ENCODE data around the gene CHDH. TPM values are rescaled to one million over a fixed set of nuclear protein-coding genes. Genes with fewer than 3 reads are reported as not detected.

Gene CHDH
- total and polyA plus RNA-seq, 4 donors, result 3.2 to 10.2 (median 6.7) TPM

DNA sequence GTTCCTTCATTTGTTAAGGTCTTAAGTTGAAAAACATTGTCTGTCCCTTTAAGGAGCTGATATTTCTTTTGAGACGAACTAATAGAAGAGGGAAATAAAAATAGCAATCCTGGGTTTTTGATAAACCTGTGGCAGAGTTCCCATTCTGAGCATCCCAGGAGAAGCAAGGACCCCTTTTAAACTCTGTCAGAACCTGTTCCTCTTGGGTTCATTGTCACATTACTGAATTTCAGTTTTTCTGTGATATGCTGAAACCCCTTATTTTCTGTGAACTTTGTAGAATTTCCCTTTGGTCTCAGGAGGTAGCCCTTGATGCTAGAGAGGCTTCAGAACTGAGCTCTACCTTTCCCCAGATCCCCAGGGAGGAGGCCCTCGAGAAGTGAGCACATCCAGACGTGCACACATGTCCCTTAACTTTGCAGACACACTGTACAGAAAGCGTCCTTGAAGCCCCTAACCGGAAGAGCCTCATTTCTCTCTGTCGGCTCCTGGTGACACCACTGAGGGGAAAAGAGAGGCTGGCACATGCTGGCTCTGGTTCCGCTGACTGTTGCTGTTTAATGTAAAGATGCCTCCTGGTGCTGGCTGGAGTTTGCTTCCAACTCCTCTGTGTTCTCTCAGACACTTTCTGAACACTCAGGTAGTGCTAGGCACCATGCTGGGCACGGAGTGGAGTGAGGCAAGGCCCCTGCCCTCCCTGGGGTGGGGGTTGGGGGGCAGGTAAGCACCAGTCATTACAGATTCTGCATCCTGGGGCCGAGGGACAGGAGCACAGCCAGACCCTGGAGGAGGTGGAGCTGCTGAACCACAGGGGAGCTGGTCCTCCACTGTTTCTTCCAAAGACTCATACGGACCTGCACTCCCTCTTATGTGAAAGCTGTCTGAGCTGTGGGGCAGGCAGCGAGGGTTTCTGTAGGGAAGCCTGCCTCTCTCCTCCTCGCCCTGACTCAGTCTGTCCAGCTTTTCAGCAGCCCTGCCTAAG is 77.5 kb downstream of the CHDH start:
- H3K4me1 ChIP-seq (ENCODE audit: control insufficient read depth, insufficient read depth, low read length), result peaks cover 25% of the 10 kb centered on the region
- 42% methylated on average over 8 of the region's 12 CpGs for WGBS (ENCODE audit: insufficient coverage)
- H3K4me3 ChIP-seq (ENCODE audit: low read depth, low read length), result no peak overlapping the region
- H3K27ac ChIP-seq (ENCODE audit: low read depth, low read length), result no peak overlapping the region
- peaks cover 18% of the 10 kb centered on the region for H3K36me3 ChIP-seq (ENCODE audit: control insufficient read depth, insufficient read depth, low read length)
- H3K27me3 ChIP-seq (ENCODE audit: control insufficient read depth, insufficient read depth, low read length), result no peaks in the 10 kb centered on the region
- H3K9me3 ChIP-seq (ENCODE audit: control insufficient read depth, insufficient read depth, low read length), result no peaks in the 10 kb centered on the region
- no peak for DNase-seq (ENCODE audit: low read depth in 4 of 6, low spot score in 6 of 6)

DNA sequence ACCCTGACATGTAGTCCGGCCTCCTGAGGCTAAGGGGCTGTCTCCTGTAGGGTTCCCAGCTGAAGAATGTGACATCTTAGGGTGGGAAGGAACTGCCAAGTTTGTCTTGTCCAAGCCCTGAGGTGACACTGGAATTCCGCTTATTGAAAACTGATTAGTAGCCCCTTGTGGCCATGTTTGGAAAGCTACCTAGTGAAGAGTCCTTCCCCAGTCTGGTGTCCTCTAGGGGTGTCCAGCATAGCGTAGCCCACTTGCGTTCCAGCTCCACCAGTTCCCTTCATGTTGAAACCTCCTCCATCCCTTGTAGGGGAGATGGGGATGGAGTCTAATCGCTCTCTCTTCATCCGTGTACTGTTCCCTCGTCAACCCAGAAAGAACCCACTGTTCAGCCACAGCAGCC is 79.5 kb downstream of the CHDH start:
- peaks cover 14% of the 10 kb centered on the region for H3K4me1 ChIP-seq (ENCODE audit: control insufficient read depth, insufficient read depth, low read length)
- H3K27ac ChIP-seq (ENCODE audit: low read depth, low read length), result no peak overlapping the region
- WGBS (ENCODE audit: insufficient coverage), result 100% methylated on average over 3 of the region's 7 CpGs
- no peaks in the 10 kb centered on the region for H3K27me3 ChIP-seq (ENCODE audit: control insufficient read depth, insufficient read depth, low read length)
- H3K4me3 ChIP-seq (ENCODE audit: low read depth, low read length), result no peak overlapping the region
- DNase-seq (ENCODE audit: low read depth in 4 of 6, low spot score in 6 of 6), result no peak
- H3K9me3 ChIP-seq (ENCODE audit: control insufficient read depth, insufficient read depth, low read length), result no peaks in the 10 kb centered on the region
- H3K36me3 ChIP-seq (ENCODE audit: control insufficient read depth, insufficient read depth, low read length), result peaks cover 16% of the 10 kb centered on the region

DNA sequence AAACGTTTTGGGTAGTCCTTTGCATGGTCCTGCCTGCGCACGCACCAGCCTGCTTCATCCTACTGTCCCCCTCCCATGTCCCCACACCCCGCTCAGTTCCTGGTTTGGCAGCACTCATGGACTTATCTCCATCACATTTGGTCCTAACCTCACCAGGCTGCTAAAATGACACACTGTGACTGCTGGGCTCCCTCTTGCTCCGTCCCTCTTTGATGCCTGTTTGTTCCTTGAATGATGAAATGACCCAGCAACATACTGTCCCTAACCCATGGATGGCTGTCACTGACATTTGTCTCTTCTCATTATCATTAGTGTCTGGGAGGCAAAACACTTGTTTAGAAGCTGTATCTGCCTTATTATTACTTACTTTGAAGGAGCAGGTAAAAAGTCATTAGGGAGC is 80.5 kb downstream of the CHDH start:
- H3K9me3 ChIP-seq (ENCODE audit: control insufficient read depth, insufficient read depth, low read length), result no peaks in the 10 kb centered on the region
- WGBS (ENCODE audit: insufficient coverage), result 90% methylated on average over 5 of the region's 5 CpGs
- no peak overlapping the region for H3K27ac ChIP-seq (ENCODE audit: low read depth, low read length)
- H3K36me3 ChIP-seq (ENCODE audit: control insufficient read depth, insufficient read depth, low read length), result peaks cover 16% of the 10 kb centered on the region
- H3K4me1 ChIP-seq (ENCODE audit: control insufficient read depth, insufficient read depth, low read length), result peaks cover 14% of the 10 kb centered on the region
- H3K4me3 ChIP-seq (ENCODE audit: low read depth, low read length), result no peak overlapping the region
- H3K27me3 ChIP-seq (ENCODE audit: control insufficient read depth, insufficient read depth, low read length), result no peaks in the 10 kb centered on the region
- no peak for DNase-seq (ENCODE audit: low read depth in 4 of 6, low spot score in 6 of 6)

DNA sequence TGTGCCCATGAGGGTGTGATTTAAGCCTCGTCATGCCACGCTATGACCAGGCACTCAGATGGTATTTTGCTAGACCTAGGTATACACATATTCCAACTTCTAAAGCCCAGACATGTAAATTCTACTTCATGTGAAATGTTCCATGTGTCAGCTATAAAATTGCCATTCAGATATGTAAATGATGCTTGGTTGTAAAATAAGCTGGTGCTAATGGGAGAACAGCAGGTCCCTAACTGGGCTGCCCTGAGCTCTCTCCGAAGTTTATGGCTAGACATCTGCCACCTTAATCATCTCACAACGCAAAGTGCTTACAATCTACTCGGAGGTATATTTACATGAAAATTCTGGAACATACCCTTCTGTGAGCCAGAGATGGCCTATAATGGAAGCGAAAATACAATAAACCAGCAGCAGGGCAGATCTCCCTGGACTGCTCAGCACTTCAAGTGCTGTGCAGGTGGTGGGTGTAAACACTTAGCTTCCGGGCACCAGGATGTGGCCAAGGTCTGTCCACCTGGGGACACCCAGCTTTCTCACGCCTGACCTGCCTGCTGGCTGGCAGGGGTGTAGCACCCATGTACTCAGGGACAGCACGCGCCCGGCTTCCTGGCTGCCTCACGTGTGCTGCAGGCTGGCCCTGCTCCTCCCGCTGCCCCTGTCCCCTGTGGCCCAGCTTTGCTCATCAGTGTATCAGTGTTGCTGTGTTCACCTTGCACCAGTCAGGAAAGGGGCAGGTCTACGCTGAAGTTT is 82.0 kb downstream of the CHDH start:
- Histone ChIP-seq H3K9me3 (ENCODE audit: control insufficient read depth, insufficient read depth, low read length) (no peaks in the 10 kb centered on the region), H3K27me3 (ENCODE audit: control insufficient read depth, insufficient read depth, low read length) (no peaks in the 10 kb centered on the region), H3K36me3 (ENCODE audit: control insufficient read depth, insufficient read depth, low read length) (peaks cover 9% of the 10 kb centered on the region), H3K4me1 (ENCODE audit: control insufficient read depth, insufficient read depth, low read length) (peaks cover 10% of the 10 kb centered on the region), H3K4me3 (ENCODE audit: low read depth, low read length) (no peak overlapping the region), H3K27ac (ENCODE audit: low read depth, low read length) (no peak overlapping the region)
- DNase-seq (ENCODE audit: low read depth in 4 of 6, low spot score in 6 of 6), result peak in 3 of 6 donors; percentile 15 to 84 (median 20)
- WGBS (ENCODE audit: insufficient coverage), result 75% methylated on average over 11 of the region's 14 CpGs

DNA sequence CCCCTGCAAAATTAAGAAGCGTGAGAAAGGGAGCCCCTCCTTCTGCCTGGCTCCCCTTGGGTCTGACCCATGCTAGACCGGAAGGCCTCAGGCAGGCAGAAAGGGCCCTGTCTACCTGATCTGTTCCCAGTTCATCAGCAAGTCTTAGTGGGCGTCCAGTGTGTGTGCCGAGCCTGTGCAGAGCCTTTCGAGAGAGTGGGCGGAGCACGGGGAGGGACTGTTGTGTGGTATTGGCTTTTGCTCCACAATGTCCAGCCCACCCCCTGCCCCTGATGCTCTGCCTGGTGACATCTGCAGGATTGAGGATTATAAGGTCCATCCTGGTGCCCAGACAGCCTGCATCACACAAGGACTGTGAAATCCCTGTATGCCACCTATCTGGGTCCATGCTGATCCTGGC is 82.9 kb downstream of the CHDH start:
- peaks cover 5% of the 10 kb centered on the region for H3K4me1 ChIP-seq (ENCODE audit: control insufficient read depth, insufficient read depth, low read length)
- WGBS (ENCODE audit: insufficient coverage), result 76% methylated on average over 6 of the region's 7 CpGs
- no peak overlapping the region for H3K4me3 ChIP-seq (ENCODE audit: low read depth, low read length)
- H3K27ac ChIP-seq (ENCODE audit: low read depth, low read length), result no peak overlapping the region
- no peaks in the 10 kb centered on the region for H3K27me3 ChIP-seq (ENCODE audit: control insufficient read depth, insufficient read depth, low read length)
- H3K9me3 ChIP-seq (ENCODE audit: control insufficient read depth, insufficient read depth, low read length), result no peaks in the 10 kb centered on the region
- H3K36me3 ChIP-seq (ENCODE audit: control insufficient read depth, insufficient read depth, low read length), result peaks cover 5% of the 10 kb centered on the region
- DNase-seq (ENCODE audit: low read depth in 4 of 6, low spot score in 6 of 6), result no peak

Small RNA genes within 50 kb of the gene (small RNA-seq; reads per million reads assigned to genes)
- not detected for gene AC012467.1 (ENCODE audit: low replicate concordance)

Other genes with a start within 250 kb of the CHDH start
- 10 to 100 TPM in 1 of 2 donors, 1 to 10 TPM in 1; 8.4 to 12.1 TPM for gene IL17RB, start 149 bp upstream of the CHDH start, total RNA-seq
- gene IL17RB, start 149 bp upstream of the CHDH start, polyA plus RNA-seq (ENCODE audit: insufficient read length in 2 of 2), result 10 to 100 TPM; 28.0 to 28.7 TPM
- 10 to 100 TPM; 48.3 to 52.0 TPM for gene ACTR8, start 35.7 kb upstream of the CHDH start, total RNA-seq
- gene ACTR8, start 35.7 kb upstream of the CHDH start, polyA plus RNA-seq (ENCODE audit: insufficient read length in 2 of 2), result 10 to 100 TPM; 33.0 to 39.0 TPM
- gene SELENOK, start 45.4 kb upstream of the CHDH start, total RNA-seq, result 100 to 1,000 TPM in 1 of 2 donors, 10 to 100 TPM in 1; 63.4 to 118 TPM
- gene SELENOK, start 45.4 kb upstream of the CHDH start, polyA plus RNA-seq (ENCODE audit: insufficient read length in 2 of 2), result 100 to 1,000 TPM in 1 of 2 donors, 10 to 100 TPM in 1; 94.6 to 107 TPM